ENCODE measurements around the gene MN1.

Gene MN1

DNA sequence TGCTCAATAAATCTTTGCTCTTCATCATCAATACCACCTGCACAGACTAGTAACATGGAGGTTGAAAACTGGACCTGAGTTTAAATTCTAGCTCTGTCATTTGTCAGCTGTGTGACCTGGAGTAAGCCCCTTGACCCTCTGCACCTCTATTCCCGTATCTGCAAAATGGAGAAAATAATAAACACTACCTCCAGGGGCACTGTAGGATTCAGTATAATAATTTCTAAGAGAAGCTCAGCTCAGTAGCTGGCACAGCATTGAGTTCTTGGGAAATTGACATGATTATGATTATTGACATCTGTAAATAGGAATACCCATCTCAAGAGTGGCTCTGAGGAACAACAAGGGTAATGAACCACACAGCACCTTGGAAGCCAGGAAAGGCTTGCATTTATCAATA lies 78.4 kb downstream of the MN1 start:
- no peak overlapping the region for H3K27ac Mint-ChIP-seq
- no peak overlapping the region for H3K4me3 Mint-ChIP-seq

DNA sequence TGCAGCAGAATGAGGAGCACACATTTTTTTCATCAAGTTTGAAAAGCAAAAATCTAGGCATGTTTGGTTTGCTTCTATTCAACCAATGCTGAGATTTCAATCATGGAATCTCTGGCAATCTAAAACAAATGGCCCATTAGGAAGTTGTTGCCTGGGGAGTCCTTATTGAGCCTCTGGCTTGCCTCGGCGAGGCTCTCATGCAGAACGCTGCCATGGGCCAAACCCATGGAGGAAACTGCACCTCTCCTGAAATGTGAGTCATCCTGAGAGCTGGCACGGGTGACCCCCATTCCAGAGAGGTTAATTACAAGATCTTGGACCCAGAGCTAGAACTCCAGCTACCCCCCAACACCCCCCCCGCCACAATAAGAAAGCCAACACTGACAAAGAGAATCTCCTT lies 80.7 kb downstream of the MN1 start:
- no peak overlapping the region for H3K27ac Mint-ChIP-seq
- H3K27me3 Mint-ChIP-seq (ENCODE audit: low read depth) = no peaks in the 10 kb centered on the region
- no peak overlapping the region for H3K4me3 Mint-ChIP-seq
- no peaks in the 10 kb centered on the region for H3K36me3 Mint-ChIP-seq (ENCODE audit: low read depth)
- H3K9me3 Mint-ChIP-seq = peaks cover 3% of the 10 kb centered on the region
- H3K4me1 Mint-ChIP-seq (ENCODE audit: low read depth) = no peaks in the 10 kb centered on the region

More for the DNA sequence above, 78.4 kb downstream of the MN1 start:
- Mint-ChIP-seq H3K4me1 (ENCODE audit: low read depth) (no peaks in the 10 kb centered on the region), H3K27me3 (ENCODE audit: low read depth) (no peaks in the 10 kb centered on the region), H3K9me3 (peaks cover 3% of the 10 kb centered on the region), H3K36me3 (ENCODE audit: low read depth) (no peaks in the 10 kb centered on the region)

DNA sequence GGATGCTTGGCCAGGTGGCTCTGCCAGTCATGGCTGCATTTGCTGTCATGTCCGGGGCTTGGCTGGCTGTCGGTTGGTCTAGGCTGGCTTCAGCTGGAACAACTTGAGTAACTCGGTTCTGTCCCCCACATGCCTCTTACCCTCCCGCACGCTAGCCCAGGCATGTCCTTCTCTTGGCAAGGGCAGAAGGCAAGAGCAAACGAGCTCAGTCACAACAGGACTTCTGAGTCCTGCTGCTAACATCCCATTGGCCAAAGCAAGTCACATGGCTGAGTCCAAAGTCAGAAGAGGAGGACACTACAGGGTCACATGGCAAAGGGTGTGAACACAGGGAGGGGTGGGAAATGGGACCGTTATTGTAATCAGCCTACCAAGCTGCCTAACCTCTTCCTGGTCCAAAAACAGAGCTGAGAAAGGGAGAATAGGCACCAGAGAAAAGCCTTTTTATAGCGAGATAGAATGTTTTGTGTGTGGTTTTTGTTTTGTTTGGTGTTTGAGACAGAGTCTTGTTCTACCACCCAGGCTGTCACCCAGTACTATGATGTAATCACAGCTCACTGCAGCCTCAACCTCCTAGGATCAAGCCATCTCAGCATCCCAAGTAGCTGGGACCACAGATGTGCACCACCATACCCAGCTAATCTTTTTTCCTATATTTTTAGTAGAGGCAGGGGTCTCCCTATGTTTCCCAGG lies 81.9 kb downstream of the MN1 start:
- Mint-ChIP-seq H3K36me3 (ENCODE audit: low read depth) (no peaks in the 10 kb centered on the region), H3K4me1 (ENCODE audit: low read depth) (no peaks in the 10 kb centered on the region), H3K9me3 (no peaks in the 10 kb centered on the region), H3K4me3 (no peak overlapping the region), H3K27me3 (ENCODE audit: low read depth) (no peaks in the 10 kb centered on the region), H3K27ac (no peak overlapping the region)

DNA sequence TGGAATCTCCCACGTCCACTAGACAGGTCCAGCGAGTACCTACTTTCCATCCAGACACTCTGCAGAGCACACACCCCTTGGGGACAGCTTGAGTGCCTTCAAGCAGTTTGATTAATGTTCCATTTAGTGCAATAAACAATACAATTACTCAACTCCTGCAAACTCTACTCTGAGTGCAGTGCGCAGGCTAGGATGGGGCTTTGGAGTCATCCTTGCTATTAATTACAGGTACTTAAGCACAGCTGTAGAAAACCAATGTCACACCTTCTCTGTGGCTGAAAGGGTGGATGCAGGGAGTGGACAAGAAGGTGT lies 82.6 kb downstream of the MN1 start:
- H3K36me3 Mint-ChIP-seq (ENCODE audit: low read depth) = no peaks in the 10 kb centered on the region
- H3K27ac Mint-ChIP-seq = no peak overlapping the region
- H3K9me3 Mint-ChIP-seq = no peaks in the 10 kb centered on the region
- H3K4me1 Mint-ChIP-seq (ENCODE audit: low read depth) = no peaks in the 10 kb centered on the region
- no peak overlapping the region for H3K4me3 Mint-ChIP-seq
- H3K27me3 Mint-ChIP-seq (ENCODE audit: low read depth) = no peaks in the 10 kb centered on the region

DNA sequence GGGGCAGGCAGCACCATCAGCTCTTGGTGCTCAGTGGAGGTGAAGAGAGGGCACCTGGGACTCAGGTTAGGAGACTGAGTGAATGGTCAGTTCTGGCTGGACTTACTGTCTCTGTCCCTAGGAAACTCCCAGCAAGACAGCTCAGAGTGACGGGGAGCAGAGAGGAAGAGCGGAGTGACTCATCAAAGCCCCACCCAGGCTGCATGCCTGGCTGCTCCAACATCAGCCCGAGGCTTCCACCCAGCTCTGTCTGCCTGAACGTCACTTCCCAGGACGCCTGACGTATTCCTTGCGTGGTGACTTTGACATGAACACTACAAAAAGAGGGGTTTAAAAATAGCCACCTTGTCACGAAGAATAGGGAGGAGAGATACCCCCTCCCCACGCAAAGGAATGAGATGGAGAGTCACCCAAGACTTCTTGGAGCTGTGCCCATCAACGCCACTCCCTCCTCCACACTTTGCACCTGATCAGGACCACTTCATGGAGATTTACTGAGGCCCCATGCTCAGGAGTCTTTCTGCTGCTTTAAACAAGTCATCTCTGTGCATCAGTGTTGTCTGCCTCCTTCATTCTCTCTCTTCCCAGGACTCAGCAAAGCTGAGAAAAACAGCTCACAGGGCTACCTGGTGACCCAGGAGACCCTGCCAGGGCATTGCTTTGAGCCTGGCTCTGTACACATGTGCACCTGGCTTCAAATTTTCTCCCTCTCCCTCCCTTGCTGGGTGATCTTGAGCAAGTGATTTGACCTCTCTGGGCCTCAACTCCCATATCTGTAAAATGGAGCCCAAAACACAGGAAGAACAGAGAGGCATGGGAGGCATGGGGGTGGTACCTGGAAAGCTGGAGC lies 83.1 kb downstream of the MN1 start:
- H3K27me3 Mint-ChIP-seq (ENCODE audit: low read depth) = no peaks in the 10 kb centered on the region
- no peak overlapping the region for H3K27ac Mint-ChIP-seq
- H3K4me1 Mint-ChIP-seq (ENCODE audit: low read depth) = no peaks in the 10 kb centered on the region
- H3K9me3 Mint-ChIP-seq = no peaks in the 10 kb centered on the region
- H3K36me3 Mint-ChIP-seq (ENCODE audit: low read depth) = no peaks in the 10 kb centered on the region
- no peak overlapping the region for H3K4me3 Mint-ChIP-seq

DNA sequence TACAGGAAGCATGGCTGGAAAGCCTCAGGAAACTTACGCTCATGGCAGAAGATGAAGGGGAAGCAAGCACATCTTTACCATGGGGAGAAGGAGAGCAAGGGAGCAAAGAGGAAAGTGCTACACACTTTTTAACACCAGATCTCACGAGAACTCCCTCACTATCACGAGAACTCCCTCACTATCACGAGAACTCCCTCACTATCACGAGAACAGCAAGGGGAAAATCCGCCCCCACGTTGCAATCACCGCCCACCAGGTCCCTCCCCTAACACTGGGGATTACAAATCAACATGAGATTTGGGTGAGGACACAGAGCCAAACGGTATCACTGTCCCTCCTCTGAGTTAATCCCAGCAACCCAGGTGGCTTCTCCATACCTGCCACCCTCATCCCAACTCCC lies 84.5 kb downstream of the MN1 start:
- H3K36me3 Mint-ChIP-seq (ENCODE audit: low read depth) = no peaks in the 10 kb centered on the region
- no peak overlapping the region for H3K27ac Mint-ChIP-seq
- H3K9me3 Mint-ChIP-seq = no peaks in the 10 kb centered on the region
- H3K4me1 Mint-ChIP-seq (ENCODE audit: low read depth) = no peaks in the 10 kb centered on the region
- H3K27me3 Mint-ChIP-seq (ENCODE audit: low read depth) = no peaks in the 10 kb centered on the region
- H3K4me3 Mint-ChIP-seq = no peak overlapping the region

DNA sequence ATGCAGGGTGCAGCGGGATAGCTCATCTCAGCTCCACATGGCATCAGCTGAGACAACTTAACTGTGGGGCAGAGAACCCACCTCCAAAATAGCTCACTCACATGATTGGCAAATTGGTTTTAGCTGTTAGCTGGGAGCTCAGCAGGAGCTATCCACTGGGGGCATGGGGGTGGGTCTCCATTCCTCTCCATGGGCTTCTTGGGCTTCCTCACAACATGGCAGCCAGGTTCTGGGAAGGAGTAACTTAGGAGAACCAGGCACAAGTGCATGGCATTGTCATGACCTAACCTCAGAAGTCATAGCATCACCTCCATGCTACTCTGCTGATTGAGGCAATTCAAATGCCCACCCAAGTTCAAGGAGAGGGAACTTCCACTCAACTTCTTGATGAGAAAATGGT lies 85.5 kb downstream of the MN1 start:
- Mint-ChIP-seq H3K27ac (no peak overlapping the region), H3K27me3 (ENCODE audit: low read depth) (no peaks in the 10 kb centered on the region), H3K36me3 (ENCODE audit: low read depth) (no peaks in the 10 kb centered on the region)

DNA sequence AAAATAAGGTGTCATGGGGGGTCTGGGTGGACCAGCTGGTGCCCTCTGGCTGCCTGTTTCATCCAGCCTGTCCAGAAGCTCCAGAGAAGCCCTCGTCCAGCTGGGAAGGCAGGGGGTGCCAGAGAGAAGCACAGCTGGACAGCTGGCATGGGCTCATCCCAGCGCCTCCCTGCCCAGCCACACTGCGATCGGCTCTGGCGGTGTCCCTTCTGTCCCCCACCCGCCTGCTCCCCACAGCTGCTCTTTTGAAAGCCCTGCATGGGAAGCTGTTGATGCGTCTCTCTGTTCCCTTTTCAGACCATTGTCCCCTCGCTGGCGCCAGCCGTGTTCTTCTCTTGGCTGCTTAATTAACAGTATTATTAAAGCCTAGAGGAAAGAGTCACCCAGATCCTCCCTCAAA lies 86.5 kb downstream of the MN1 start:
- Mint-ChIP-seq H3K27ac (no peak overlapping the region), H3K27me3 (ENCODE audit: low read depth) (no peaks in the 10 kb centered on the region), H3K4me1 (ENCODE audit: low read depth) (no peaks in the 10 kb centered on the region), H3K9me3 (no peaks in the 10 kb centered on the region), H3K4me3 (no peak overlapping the region), H3K36me3 (ENCODE audit: low read depth) (no peaks in the 10 kb centered on the region)

More for the DNA sequence above, 85.5 kb downstream of the MN1 start:
- no peaks in the 10 kb centered on the region for H3K4me1 Mint-ChIP-seq (ENCODE audit: low read depth)
- no peaks in the 10 kb centered on the region for H3K9me3 Mint-ChIP-seq
- H3K4me3 Mint-ChIP-seq = no peak overlapping the region

DNA sequence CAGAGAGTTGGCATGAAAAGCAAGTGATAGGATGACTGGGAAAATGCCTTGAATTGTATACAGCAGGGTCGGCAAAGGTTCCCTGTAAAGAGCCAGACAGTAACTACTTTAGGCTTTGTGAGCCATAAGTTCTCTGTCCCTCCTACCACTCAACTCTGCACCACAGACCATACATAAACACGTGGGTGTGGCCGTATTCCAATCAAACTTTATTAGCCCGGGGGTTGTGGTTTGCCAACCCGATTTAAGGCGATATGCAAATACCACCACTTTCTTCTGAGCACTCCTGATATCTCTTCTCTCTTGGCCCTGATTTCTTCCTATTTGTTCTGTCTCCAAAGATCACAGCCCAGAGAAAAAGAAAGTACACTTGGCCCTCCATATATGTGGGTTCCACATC lies 87.5 kb downstream of the MN1 start:
- H3K4me3 Mint-ChIP-seq = no peak overlapping the region
- H3K36me3 Mint-ChIP-seq (ENCODE audit: low read depth) = no peaks in the 10 kb centered on the region
- no peaks in the 10 kb centered on the region for H3K4me1 Mint-ChIP-seq (ENCODE audit: low read depth)
- no peak overlapping the region for H3K27ac Mint-ChIP-seq
- H3K27me3 Mint-ChIP-seq (ENCODE audit: low read depth) = no peaks in the 10 kb centered on the region
- H3K9me3 Mint-ChIP-seq = no peaks in the 10 kb centered on the region

DNA sequence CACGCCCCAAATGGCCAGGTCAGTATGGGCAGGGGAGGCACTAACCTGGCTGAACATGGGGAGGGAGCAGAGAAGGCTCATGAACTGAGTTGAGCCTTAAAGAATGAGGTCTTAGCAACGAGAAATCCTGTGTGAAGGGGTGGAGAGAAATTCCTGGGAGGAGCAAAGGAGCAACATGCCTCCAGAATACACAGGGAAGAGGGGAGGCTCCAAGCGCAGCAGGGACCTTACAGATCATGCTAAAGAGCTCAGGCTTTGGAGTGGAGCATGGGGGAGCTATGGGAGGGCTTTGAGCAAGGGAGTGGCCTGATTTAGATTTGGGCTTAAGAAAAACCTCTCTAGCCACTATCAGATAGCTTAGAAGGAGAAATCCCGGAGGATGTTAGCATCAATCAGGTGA lies 88.1 kb downstream of the MN1 start:
- H3K27ac Mint-ChIP-seq = no peak overlapping the region
- no peaks in the 10 kb centered on the region for H3K9me3 Mint-ChIP-seq
- no peaks in the 10 kb centered on the region for H3K36me3 Mint-ChIP-seq (ENCODE audit: low read depth)
- H3K27me3 Mint-ChIP-seq (ENCODE audit: low read depth) = no peaks in the 10 kb centered on the region
- H3K4me1 Mint-ChIP-seq (ENCODE audit: low read depth) = no peaks in the 10 kb centered on the region
- H3K4me3 Mint-ChIP-seq = no peak overlapping the region

DNA sequence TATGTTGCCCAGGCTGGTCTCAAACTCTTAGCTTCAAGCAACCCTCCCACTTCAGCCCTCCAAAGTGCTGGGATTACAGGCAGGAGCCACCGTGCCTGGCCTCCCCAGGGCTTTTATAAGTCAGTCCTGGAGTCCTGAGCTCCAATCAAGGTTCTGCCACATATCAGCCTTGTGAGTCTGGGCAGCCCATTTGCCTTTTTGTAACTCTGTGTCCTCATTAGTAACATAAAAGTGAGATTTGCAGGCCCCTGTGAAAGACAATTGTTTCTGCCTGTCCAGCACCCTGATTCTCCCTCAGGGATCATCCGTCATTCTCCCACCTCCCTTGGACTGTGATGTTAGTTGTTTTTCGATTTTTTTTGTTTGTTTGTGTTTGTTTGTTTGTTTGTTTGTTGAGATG lies 89.8 kb downstream of the MN1 start:
- Mint-ChIP-seq H3K27me3 (ENCODE audit: low read depth) (no peaks in the 10 kb centered on the region), H3K27ac (no peak overlapping the region), H3K4me1 (ENCODE audit: low read depth) (no peaks in the 10 kb centered on the region), H3K9me3 (no peaks in the 10 kb centered on the region), H3K4me3 (no peak overlapping the region), H3K36me3 (ENCODE audit: low read depth) (no peaks in the 10 kb centered on the region)

DNA sequence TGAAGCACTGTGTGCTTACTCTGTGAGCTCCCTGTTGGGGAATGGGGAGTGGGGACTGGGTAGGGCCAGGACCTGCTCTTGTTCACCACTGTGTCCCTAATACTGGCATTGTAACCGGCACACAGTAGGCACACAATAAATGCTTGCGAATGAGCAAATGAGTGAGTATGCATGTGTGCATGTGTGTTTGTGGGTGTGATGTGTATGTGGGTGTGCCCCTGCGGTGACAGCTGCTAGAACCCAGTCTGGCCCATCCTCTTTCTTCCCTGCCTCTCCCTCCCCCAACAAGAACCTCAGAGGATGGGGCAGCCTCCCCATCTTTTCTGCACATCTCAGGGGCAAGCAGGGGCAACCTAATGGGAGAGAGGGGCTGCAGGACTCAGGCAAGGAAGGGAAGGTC lies 90.5 kb downstream of the MN1 start:
- H3K9me3 Mint-ChIP-seq = no peaks in the 10 kb centered on the region
- H3K4me3 Mint-ChIP-seq = no peak overlapping the region
- no peaks in the 10 kb centered on the region for H3K27me3 Mint-ChIP-seq (ENCODE audit: low read depth)
- no peaks in the 10 kb centered on the region for H3K36me3 Mint-ChIP-seq (ENCODE audit: low read depth)
- no peaks in the 10 kb centered on the region for H3K4me1 Mint-ChIP-seq (ENCODE audit: low read depth)
- H3K27ac Mint-ChIP-seq = no peak overlapping the region

DNA sequence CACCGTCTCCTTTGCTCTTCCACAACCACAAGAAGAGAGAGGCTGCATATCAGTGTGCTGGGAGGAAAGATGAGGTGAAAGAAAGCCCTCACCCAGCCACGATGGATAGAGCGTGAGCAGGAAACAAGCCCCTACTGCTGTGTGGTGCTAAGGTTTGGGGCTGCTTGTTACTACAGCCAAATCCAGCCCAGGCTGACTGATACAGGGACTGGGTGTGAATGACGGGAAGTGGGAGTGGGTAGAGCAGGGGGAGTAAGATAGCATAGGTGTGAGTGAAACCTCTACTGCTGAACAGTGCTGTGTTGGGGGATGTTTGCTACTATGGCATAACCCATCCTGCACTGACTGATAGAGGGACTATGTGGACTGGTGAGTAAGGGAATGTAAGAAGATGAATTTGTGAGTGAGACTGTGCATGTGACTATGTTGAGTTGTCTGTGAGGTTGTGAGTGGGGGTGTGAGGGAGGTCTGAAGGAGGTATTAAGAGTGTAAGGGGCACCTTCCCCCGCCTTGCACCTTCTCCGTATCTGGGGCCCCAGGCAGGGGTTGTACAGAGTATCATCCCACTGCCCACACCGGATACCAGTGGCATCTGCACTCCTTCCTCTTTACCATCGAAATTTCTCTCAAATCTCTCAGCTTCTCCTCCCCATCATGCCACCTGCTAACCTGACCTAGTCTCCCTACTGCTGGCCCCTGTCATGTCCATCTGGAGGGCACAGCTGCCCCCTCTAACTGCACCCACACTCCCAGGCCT lies 91.5 kb downstream of the MN1 start:
- Mint-ChIP-seq H3K27ac (no peak overlapping the region), H3K4me1 (ENCODE audit: low read depth) (no peaks in the 10 kb centered on the region), H3K9me3 (no peaks in the 10 kb centered on the region), H3K4me3 (no peak overlapping the region), H3K27me3 (ENCODE audit: low read depth) (no peaks in the 10 kb centered on the region), H3K36me3 (ENCODE audit: low read depth) (no peaks in the 10 kb centered on the region)

DNA sequence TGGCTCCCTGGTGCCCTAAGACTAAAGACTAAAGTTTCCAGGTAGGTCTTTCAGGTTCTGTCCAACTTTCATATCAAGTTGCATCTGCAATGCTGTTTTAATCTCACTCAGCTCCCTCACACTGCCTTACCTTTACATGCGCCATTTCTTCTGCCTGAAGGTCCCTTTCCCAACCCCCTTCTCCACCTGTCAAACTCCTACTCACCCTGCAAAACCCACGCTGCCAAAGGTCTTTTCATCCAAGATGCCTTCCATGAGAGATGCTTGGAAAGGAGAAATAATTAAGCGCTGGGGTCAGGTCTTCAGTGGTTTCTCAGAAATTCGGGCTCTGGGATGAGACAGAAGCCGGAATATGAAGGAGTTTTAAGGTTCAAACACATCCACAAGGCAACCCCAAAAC lies 95.1 kb downstream of the MN1 start:
- H3K27me3 Mint-ChIP-seq (ENCODE audit: low read depth) = no peaks in the 10 kb centered on the region
- H3K9me3 Mint-ChIP-seq = no peaks in the 10 kb centered on the region
- H3K4me3 Mint-ChIP-seq = no peak overlapping the region
- no peaks in the 10 kb centered on the region for H3K36me3 Mint-ChIP-seq (ENCODE audit: low read depth)
- no peak overlapping the region for H3K27ac Mint-ChIP-seq
- H3K4me1 Mint-ChIP-seq (ENCODE audit: low read depth) = no peaks in the 10 kb centered on the region
